HG03521 (cell line): ENCODE data around the gene FBLN1.

Source experiments
- ATAC-seq: cut with Tn5 transposase; IDR thresholded peaks from one replicate; pipeline ENCODE4 v1.9.1; 2021; ENCODE audit warnings: mild to moderate bottlenecking, moderate library complexity; ENCODE audit not compliant: unreplicated experiment

The FBLN1 gene

GRCh38 chr22:45630436-45630835, 127.8 kb downstream of the FBLN1 start:
- no peak for ATAC-seq

DNA sequence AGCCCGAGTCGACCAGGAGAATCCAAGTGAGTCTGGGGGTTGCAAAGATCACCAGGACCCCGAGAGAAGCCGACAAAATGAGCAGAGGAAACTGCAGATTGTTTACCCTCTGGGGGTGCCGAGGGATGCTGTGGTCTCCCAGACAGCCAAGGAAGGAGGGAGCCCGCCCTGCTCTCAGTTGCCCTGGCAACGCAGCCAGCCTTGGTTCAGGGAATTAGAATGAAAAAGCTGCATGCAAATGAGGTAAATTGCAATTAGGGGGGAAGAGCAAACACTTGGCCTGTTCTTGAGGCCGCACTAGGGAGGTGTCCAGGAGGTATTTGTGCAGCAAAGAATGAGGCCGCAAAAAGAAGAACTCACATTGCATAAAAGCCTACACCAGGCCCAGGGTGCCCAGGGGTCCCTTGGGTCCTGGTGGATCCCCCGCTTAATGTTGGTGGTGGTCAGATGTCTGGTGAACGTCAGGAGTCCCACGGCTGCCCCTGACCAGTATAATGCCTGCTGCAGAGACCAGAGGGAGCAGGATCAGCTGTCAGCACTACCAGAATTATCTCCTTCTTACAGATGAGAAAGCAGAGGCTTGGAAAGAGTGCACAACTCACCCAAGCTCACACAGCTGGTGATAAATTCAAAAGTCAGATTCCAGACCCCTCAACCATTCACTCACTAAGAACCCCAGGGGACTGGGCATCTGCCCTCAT, 128.6 kb downstream of the FBLN1 start:
- no peak for ATAC-seq

DNA sequence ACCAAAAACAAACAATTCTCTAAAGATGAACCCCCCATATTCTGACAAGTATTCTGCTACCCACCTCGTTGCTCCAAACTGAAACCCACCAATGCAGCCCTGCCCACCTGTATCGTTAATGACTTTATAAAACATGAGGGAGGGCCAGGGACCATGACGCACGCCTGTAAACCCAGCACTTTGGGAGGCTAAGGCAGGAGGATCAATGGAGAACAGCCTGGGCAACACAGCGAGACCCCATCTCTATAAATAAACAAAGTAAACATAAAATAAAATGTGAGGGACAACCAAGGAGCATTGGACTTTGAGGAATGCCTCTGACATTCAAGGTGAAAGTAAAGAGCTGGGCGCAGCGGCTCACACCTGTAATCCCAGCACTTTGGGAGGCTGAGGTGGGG, 129.2 kb downstream of the FBLN1 start:
- ATAC-seq: no peak

GRCh38 chr22:45632791-45633515, 130.3 kb downstream of the FBLN1 start:
- no peak for ATAC-seq

GRCh38 chr22:45636683-45637082, 134.0 kb downstream of the FBLN1 start:
- no peak for ATAC-seq

GRCh38 chr22:45638197-45638596, 135.5 kb downstream of the FBLN1 start:
- ATAC-seq: no peak

- no peak for ATAC-seq
These were observed 136.4 kb downstream of the FBLN1 start for GRCh38 chr22:45638834-45639746.

- ATAC-seq: no peak
These were observed 137.0 kb downstream of the FBLN1 start for GRCh38 chr22:45639747-45640102.

DNA sequence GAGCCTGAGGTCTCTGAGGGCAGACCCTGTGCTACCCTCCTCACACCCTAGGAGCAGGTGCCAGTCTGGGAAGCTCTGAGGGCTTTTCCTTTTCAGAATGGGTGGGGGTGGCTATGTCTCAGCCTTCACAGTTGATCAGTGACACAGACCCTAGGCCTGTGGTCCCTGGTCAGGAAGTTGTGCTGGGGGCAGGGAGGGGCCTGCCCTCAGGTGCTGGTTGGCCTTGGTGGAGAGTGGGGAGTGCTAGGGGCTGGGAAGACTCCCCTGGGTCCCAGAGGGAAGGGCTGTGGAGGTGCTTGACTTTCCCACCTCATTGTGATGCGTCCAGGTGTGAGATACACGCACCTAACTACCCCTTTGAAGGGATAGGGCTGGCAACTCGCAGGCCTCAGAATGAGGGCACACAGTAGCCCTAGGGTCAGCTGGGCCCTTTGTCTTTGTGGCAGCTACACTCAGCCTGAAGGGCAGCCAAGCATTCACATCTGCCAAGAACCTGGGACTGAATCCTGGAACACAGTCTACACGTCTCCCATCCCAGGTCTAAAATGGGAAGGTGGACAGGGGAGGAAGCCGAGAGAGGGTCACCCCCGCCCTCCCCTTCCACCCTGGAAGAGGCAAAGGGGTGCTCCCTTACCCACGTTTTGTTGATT, 137.7 kb downstream of the FBLN1 start:
- ATAC-seq: no peak

DNA sequence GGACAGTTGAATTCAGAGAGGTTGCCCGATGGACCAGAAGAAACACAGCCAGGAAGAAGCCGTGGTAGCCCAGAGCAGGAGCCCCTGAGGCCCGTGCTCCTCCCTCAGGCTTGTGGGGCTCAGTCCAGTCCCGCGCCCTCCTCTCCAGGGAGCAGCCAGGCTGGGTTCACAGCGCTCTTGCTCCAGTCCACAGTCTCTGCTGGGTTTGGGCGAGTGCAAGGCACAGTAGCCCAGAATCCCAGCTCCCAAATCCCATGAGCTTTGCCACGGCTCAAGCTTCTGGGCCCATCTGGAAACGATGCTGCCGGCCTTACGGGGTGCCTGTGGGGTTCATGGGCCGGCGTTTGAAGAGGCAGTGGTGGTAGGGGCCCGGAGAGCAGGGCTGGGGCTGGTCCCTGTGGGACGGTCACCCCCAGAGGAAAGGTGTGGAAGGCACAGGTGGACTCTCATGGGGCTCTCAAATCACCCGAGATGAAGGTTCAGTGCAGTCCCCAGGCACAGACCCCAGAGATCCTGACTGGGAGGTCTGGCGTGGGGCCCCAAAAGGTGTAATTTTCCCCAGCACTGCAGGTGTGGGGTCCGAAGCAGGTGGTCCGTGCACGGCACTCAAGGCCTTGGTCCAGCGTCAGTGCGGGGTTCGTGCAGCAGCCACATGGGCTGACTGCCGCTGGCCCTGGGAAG, 138.4 kb downstream of the FBLN1 start:
- no peak for ATAC-seq

- ATAC-seq: no peak
These were observed 140.3 kb downstream of the FBLN1 start for GRCh38 chr22:45642986-45643385.

GRCh38 chr22:45644714-45645113, 142.0 kb downstream of the FBLN1 start:
- no peak for ATAC-seq

GRCh38 chr22:45645150-45645525, 142.5 kb downstream of the FBLN1 start:
- ATAC-seq: no peak

GRCh38 chr22:45645526-45646414, 143.1 kb downstream of the FBLN1 start:
- ATAC-seq: no peak

GRCh38 chr22:45647532-45648225, 145.0 kb downstream of the FBLN1 start:
- no peak for ATAC-seq

GRCh38 chr22:45648301-45649117, 145.8 kb downstream of the FBLN1 start:
- no peak for ATAC-seq

DNA sequence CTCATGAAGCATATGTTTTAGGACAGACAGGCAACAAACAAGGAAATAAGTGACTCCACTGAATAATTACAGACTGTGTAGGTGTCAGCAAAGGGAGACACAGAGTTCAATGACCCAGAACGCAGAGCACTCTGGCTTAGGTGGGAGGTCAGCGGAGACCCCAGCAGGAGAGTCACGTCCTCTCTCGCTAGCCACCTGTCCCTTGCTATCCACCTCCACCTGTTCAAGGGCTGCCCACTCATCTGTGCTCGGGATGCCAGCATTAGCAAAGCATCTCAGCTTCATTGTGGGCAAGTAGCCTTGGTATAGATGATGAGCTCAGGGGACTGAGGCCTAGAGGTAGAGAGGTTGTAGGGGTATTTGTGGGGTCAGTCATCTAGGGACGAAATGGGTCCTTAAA, 147.1 kb downstream of the FBLN1 start:
- ATAC-seq: no peak

DNA sequence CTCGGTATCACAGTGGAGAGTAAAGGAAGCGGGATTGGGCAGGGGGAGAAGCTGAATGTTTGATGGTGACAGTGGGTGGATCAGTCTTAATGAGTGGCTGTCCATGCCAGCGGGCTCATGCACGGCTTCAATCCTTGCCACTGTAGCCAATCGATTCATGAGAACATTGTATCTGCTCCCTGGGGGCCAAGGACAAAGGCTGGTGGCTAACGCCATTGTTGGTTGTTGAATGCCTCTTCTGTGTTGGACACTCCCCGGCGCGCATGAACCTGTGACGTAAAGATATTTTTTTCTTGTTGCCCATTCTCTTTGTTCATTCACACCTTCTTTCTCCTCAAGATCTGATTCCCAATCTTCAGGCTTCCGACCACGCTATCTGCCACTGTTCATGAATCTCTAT, 148.0 kb downstream of the FBLN1 start:
- ATAC-seq: no peak
